Fibroblast of skin of left biceps (primary cell): ENCODE data around the gene RBM23.
"Not testable (repeated sequence)": the region's sequence is repeated elsewhere in the genome, so short reads cannot be mapped to it uniquely, and the experiment has no call there.

Source experiments
- DNase-seq, 2 experiments: peaks; one replicate each; pipeline ENCODE4 v3.0.0-alpha.2; 2013; ENCODE audit warnings: low read depth in 2 of 2

Gene RBM23

DNA sequence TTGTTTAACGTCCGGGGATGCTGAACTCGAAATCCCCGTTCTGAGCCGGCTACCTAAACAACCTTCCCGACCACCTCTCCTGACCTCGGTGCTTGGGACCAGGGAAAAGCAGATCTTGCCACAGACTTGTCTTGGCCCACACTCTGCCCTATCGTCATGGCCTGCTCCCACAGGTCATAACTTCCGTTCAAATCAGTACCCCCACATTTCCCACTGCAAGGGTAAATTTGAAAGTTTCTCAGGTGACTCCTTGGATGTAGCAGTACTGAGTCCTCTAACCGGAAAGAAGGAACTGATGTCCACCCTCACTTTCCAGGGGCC, 612 bp upstream of the RBM23 start:
- DNase-seq = no peak

DNA sequence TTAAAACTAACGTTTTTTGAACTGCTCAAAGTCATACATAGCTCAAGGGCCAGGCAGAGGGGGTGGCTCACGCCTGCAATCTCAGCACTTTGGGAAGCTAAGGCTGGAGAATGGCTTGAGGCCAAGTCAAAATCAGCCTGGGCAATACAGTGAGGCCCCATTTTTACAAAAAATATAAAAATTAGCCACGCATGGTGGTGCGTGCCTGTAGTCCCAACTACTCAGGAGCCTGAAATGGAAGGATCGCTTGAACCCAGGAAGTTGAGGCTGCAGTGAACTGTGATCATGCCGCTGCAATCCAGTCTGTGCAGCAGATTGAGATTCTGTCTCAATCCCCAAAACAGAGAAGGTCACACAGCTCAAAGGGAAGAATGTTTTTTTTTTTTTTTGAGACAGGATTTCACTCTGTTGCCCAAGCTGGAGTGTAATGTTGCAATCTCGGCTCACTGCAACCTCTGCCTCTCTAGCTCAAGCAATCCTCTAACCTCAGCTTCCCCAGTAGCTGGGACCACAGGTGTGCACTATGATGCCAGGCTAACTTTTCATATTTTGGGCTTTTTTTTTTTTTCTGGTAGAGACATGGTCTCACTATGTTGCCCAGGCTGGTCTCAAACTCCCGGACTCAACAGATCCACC, 2.9 kb downstream of the RBM23 start:
- DNase-seq = no peak

DNA sequence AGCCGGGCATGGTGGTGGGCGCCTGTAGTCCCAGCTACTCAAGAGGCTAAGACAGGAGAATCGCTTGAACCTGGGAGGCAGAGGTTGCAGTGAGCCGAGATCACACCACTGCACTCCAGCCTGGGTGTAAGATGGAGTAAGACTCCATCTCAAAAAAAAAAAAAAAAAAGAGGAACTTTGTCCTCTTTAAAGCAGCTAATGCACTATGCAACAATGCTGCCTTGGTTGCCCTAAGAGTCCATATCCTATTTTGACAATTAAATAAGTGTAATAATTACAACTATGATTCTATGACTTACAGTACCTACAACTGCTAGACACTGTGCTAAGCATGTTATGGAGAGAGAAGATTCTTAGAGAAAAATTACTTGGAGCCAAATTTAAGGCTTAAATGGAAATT, 4.1 kb downstream of the RBM23 start:
- DNase-seq = not testable (repeated sequence)

DNA sequence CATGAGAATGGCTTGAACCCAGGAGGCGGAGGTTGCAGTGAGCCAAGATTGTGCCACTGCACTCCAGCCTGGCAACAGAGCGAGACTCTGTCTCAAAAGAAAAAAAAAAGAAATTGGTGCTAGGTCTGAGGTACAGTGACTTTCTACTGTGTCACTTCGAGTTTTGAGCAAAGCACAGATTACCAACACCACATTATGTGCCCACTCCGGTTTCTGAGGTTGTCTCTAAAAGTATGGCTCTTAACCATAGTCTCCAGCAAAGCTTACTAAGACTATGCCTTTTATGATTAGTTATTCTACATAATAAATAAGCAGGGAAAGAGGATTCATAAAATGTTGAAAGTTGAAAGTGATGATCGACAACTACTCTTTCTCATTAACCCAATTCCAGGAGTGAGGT, 8.0 kb downstream of the RBM23 start:
- DNase-seq = no peak

DNA sequence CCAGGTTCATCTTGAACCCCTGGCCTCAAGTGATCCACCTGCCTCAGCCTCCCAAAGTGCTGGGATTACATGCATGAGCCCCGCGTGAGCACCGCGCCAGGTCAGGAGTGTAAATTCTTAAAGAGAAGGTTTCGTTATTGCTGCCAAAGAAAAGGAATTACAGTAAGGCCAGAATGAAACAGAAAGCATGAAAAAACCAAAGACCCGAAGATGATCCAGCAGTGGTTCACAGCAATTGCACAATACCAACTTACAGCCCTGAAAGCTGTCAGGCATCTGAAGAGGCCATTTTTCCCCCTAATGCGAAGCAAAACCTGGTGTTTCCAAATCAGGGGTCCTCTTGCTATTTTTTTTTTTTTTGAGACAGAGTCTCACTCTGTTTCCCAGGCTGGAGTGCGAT, 10.3 kb downstream of the RBM23 start:
- no peak for DNase-seq

DNA sequence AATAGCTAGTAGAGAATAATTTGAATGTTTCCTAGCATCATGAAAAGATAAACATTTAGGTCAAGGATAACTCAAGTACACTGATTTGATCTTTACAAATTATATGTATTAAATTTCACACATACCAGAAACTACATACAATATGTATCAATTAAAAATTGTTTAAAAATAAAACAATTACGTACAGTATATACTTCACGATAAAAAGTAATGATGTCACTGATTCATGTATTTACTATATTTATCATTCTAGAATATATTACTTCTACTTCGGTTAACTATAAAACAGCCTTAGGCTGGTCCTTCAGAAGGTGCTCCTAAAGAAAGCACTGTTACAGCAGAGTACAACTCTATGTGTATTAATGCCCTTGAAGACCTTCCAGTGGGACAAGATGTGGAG, 11.5 kb downstream of the RBM23 start:
- no peak for DNase-seq

DNA sequence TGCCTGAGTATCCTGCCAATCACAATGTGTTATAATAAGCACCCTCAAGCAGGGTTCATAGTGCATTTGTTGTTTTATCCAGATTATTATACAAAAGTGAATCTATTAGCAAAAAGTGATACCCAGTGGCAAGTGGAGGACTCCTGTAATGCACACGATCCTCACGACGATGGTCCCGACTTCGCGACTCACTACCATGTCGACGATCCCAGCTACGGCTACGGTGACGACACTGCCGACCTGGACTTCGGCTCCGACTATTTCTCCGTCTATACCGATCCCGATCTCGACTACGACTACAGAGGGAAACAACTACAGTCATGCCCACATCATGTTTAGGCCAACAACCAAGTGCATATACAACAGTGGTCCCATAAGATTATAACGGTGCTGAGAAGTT, 12.9 kb downstream of the RBM23 start:
- no peak for DNase-seq

DNA sequence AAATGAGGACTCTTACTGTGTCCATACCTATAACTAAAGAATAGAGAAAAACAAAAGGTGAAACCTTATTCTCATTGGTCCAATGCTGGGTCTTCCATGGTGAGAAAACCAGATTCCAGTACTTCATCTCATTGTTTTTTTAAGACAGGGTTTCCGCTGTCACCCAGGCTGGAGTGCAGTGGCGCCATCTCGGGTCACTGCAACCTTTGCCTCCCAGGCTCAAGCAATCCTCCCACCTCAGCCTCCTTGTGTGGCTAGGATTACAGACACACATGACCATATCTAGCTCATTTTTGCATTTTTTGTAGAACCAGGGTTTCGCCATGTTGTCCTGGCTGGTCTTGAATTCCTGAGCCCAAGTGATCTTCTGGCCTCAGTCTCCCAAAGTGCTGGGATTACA, 13.3 kb downstream of the RBM23 start:
- DNase-seq = no peak

DNA sequence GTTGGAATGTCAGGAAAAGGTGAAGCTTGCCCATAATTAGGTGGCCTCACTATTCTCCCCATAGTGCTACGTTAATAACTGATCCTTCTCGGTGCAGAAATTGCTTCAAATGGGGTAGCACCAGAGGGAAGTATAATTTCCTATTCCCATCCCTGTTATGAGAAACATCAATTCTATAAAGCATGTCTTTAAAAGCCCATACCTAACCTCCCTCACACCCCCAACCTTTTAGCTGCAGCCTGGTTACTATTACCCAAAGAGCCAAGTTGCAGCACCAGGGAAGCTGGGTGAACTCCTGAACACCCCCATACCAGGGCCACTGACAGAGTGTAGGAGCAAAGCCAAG, 15.2 kb downstream of the RBM23 start:
- DNase-seq = no peak

DNA sequence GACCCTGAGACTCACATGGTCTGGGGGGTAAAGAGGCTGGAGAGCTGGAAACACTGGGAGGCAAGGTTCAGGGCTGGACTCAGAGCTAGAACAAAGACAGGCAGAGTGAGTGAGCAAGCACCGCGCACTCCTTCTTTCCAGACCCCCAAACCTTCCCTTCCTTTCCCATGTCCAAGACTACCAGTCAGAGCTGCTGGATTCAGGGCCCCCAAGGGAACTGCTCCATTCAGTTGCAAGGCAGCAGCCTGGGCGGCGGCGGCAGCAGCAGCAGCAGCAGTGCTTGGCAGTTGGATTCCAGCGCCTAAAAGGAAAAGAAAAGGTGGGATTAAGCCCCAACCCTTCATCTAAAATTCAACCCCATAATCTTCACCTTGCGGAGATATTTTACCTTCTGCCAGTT, 17.1 kb downstream of the RBM23 start:
- no peak for DNase-seq

DNA sequence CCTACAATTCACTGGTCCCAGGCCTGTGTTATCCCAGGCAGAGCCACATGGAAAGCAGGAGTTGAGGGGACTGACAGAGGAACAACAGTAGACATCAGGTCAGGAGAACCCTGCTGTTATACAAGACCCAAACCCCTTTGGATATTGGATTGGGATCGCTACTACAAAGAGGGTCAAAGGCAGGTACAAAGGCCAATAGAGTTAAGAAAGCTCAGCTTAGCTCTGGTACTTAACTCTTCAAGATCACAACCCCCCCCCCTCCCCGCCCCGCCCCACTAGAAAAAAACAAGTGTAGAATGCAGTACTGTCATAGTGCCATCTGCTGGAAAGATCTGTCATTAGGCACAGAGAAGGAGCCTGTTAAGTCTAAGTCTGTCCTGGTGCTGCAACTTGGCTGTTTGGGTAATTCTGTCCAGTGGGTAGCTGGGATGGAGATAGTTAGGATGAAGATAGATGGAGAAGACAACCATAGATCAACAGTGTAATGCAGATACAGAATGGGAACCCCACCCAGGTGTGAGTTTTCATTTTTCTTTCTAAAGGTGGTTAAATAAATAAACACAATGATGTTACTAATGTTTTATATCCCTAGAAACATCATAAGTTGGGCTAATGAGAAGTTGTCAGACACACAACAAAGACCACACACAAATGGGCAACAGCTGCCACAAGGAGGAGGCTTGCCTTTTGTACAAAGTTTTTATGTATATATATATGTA, 18.7 kb downstream of the RBM23 start:
- DNase-seq = peak in 1 of 2 experiments; percentile 39

DNA sequence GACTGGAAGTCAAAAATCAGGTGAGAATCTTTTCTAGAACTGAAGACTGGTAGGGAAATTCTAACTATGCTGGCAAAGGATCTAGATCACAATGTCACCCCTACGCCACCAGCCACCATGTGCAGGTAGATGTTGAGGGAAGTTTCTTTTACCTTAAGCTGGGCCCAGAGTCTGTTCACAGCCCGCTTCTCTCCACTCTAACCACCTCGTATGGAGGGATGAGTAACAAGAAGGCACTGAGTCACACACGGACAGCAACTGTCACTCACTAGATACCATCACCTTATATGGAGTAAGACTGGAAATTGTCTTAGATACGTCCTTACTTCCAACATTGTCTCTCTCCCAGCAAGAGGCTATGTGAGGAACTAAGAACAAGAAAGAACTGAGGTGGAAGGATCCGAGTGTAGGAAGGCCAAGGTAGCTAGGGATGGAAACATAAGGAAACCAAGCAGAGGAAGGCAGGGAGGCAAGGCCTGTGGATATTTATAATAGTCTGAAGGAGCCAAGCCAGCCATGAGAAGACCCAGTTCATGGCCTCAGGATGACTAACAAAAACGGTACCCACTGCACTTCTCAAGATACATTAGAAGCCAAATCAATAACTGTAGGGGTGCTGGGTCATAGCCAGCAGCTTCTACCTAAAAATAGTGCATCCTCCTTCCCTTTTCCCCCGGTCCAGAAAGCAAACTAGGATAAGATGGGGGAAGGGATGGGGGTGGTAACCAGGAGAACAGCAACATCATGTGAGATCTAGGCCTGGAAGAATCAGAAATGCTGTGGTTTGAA, 20.5 kb downstream of the RBM23 start:
- peak; percentile 52 to 55 for DNase-seq

DNA sequence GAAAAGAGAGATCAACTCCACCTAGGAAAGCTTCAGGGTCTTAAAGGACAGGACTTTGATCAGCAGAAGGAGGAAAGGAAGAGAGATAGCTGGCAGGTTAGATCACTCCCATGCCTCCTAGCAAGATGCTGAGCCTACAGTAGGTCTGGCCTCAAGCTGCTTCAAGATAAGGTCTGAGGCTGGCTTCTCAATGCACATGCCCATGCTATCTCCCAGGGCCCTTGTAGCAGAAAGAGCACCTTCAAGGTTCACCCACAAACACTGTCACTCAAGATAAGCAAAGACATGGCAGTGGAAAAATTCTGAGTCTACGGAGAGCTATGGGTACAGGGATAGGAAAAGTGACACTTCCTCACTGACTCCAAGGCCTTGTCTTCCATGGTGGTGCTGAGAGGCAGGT, 21.6 kb downstream of the RBM23 start:
- no peak for DNase-seq

DNA sequence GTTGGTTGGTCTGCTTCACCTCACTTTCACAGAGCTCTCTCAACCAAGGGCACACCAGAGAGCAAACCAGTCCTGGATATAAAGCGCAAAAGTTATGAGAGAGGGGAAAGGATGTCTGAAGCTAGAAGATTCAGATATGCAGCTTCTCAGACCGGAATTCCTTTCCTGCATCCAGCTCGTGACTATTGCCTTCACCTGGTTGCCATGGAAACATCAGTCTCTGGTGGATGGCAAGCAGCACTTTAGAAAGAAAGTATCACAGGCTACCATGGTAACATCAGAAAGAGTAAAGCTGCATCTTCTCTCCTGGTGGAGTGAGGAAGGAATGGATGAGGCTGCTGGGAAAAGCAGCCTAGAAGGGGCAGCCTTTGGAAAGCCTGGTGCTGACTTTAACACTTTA, 22.2 kb downstream of the RBM23 start:
- no peak for DNase-seq

DNA sequence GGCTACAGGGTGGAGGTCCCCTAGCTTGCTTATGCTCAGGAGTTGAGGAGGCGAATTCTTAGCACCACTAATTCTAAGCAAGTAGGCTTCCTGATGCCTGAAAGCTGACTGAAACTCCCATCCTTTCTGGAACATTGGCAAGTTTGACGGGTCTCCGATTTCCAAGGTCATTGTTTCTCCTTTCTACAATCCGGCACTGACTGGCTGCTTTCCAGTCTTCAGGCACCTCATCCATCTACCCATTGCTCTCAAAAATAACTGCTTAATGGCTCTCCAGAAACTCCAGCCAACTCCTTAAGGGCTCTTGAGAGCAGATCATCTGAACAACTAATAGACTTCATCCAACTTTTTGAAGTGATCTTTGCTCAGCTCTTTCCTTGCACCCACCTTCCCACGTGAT, 22.6 kb downstream of the RBM23 start:
- no peak for DNase-seq

DNA sequence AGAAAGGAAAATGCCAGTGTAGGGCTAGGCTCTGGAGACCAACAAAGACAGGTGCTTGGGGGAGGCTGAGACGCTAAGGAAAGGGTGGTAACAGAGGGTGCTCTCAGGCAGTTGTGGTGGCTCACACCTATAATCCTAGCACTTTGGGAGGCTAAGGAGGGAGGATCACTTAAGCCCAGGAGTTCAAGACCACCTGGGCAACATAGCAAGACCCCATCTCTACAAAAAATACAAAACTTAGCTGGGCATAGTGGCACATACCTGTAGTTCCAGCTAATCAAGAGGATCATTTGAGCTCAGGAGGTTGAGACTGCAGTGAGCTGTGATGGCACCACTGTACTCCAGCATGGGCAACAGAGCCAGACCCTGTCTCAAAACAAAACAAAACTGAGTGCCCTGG, 23.5 kb downstream of the RBM23 start:
- DNase-seq = no peak

DNA sequence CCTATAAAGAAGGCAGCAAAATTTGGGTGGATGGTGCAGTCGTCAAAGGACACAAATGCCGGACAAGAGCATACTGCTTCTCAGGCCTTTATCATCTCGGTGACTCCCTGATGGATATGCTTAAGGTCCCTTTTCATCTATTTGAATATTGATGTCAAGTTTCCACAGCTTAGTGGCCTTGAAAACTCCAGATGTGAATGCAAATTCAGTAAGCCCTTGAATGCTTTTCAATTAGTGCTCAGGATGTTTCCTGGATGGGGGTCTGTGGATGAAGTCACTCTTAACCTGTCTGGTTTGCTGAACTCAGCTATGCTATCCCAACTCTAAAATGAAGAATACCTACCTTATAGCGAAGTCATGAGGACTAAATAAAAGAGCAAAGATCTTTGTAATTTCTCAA, 25.2 kb downstream of the RBM23 start:
- no peak for DNase-seq

DNA sequence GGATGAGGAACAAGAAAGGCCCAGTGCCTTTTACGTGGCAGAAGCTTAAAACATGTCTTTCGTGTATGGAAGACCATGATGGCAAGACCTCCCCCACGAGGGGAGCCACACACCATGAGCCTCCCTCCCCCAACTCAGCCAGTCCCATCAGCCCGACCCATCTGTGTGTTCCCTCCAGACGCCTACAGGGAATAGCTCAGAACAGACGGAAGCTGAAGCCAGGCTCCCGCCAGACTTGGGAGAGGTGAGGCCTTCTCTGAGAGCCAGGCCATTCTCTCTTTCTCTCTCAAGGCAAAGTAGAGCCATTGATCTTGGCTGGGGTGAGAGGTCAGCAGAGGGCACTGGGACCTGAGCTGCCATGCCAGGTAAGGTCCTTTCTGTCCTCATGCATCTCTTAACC, 26.5 kb downstream of the RBM23 start:
- no peak for DNase-seq

DNA sequence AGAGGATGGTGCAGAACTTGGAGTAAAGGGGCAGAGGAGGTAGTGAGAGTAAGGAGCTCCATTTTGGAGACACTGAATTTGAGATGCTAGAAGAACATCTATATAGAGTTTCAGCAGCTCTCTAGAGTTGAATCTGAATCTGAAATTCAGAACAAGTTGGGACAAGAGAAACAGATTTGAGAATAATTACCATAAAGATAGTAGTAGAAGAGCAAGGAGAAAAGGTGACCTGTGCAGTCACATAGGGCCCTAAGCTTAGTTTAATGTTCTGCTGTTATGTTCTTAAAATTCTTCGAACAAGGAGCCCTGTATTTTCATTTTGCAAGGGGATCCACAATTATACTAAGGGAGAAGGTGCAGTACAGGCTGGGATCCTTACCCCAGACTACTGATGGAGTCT, 28.5 kb downstream of the RBM23 start:
- DNase-seq = no peak

DNA sequence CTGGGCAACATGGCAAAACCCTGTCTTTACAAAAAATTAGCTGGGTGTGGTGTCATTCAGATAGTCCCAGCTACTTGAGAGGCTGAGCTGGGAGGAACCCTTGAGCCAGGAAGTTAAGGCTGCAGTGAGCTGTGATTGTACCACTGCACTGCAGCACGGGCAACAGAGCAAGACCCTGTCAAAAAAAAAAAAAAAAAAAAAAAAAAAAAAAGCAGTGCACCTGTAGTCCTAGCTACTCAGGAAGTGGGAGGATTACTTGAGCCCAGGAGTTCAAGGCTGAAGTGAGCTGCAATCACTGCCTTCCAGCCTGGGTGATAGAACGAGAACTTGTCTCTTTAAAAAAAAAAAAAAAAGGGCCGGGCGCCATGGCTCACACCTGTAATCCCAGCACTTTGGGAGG, 30.3 kb downstream of the RBM23 start:
- DNase-seq = no peak

DNA sequence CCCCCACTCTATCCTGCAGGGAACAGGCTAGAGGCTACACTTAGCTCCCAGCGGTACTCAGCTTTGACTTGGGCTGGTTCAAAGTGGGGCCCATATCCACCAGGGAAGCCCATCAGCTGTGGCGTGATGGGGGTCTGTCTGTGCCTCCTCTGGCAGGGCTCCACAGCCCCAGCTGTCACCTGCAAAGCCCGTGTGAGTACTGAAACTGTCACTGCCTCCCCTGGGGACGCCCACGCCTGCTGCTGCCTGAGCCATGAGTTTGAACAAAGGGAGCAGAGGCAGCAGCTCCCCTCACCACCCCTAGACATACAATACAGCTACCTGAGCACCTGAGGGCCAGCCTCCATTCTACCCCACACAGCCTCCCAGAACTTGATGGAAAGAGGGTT, 31.0 kb downstream of the RBM23 start:
- no peak for DNase-seq

DNA sequence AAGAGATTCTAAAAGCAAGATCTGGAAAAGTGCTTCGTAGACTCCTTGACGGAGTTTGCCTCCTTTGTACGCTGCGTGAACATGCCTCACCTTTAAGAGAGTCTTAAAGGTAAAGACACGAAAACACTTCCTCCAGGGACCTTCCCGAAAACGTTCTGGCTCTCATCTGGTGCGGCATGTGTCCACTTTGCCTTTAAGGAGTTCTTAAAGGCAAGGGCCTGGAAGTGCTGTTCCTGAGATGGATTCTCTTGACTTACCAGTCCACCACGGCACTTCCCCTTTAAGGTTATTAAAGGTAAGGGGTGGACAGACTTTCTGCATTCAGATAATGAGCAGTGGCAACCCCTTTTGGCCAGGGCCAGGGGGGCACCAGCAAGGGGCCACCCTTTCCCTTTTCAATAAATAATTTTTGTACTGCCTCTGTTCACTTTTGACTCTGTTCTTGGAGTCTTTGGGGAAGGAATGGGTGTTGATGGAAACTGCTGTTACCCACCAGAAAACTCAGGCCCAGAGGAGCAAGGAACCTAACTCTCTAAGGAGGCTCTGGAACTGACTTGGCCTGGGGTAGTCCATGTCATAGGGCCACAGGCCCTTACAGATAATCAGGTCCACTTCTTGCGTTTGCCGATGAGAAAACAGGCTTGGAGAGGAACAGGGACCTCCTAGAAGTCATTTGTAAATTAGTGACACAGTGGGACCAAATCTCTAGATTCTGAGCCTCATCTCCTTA, 31.5 kb downstream of the RBM23 start:
- no peak for DNase-seq
